GM19240 (cell line): ENCODE measurements around the gene TECTB.
"Not testable (repeated sequence)": the region's sequence is repeated elsewhere in the genome, so short reads cannot be mapped to it uniquely, and the experiment has no call there.

Source experiments
- DNase-seq: peaks from one replicate; pipeline ENCODE4 v3.0.0; 2011; ENCODE audit warnings: low spot score; ENCODE audit not compliant: insufficient read length

The TECTB gene

DNA sequence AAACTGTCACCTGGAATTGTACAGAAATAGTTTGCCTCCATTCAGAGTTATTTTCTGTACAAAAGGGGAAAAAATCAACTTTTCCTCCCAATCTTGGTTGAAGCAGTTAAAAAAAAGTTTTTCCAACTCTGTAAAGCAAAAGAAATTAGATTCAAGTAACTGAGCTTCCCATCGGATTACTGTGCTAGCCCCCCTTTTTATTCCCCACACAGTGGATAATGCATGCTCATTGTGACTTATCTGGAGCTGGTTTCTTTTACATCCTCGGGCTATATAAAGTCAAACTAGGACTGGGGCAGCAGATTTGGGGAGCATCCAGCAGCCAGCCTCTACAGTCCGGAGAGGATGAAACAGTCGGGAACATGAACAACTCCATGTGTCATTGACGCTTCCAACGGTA, at the start of gene TECTB:
Gene TECTB (plus strand): TSS at position 301 of the 400 bp plus-strand sequence. CDS start 335 bp downstream, outside the sequence.
- no peak for DNase-seq

DNA sequence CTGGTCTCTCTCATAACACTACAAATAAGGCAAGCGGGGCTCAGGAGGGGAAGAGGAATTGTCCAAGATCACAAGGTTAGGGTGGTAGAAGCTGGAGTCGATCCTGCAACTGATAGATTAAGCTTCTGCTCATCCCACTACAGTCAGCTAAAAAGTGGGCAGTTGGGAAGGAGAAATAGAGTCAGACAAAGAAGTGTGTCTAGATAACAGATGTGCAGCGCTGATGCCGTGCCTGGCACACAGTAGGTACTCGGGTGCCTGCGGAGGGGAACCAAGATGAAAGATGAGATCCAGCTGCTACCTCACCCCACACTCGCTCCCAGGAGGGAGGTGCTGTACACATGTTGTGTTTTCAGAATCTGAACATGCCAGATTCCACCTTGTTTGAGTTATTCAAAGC, 48.1 kb upstream of the TECTB start:
- DNase-seq: no peak

DNA sequence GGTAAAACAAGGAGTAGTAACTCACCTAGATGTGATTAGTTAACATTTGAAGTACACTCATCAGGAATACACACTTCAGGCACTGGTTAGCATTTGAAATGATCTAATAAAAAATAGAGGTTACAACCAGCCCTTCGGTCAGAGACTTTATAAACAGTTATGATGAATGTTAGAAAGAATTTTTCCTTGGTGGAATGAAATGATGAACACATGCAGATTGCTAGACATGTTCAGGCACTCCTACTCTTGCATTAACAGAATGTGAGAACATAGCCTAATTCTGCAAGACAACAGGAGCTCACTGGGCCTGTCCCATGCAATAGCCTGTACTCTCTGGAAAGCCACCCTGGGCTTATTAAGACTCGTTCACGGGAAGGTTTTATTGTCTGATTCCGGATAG, 47.3 kb upstream of the TECTB start:
- no peak for DNase-seq

DNA sequence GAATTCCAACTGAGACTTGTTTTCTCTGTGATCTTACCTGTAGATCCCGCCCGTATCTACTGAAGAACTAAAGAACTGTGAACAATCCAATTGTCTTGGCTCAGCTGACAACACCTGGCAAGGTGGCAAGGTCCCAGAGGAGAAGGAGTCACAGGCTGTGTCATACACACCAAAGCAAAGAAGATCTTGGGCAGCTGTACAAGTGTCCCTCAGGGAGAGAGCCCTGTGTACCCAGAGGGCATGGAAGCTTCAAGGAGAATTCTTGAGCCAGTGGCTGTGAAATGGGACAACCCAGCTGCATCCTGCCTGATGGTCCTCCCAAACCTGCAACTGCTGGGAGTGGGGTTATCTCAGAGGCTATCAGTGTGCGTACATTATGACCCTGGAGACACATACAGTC, 46.7 kb upstream of the TECTB start:
- DNase-seq: no peak

DNA sequence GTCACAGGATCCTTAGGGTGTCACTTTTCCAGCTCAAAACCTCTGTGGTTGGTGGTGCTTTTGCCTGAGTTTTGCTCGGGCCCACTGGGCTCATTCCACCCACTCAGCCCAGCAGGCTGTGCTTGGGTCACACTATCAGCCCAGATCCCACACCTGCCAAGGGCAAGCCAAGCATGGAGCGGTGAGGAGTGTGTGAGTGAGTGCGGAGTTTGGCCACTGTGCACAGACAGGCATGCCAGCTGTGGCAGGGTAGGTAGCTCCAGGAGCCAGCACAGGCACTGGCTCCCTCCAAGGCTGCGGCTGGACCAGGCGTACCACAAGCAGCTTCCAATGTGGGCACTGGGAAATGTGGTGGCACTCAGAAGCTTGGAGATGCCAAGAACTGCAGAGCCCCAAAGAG, 43.9 kb upstream of the TECTB start:
- no peak for DNase-seq

DNA sequence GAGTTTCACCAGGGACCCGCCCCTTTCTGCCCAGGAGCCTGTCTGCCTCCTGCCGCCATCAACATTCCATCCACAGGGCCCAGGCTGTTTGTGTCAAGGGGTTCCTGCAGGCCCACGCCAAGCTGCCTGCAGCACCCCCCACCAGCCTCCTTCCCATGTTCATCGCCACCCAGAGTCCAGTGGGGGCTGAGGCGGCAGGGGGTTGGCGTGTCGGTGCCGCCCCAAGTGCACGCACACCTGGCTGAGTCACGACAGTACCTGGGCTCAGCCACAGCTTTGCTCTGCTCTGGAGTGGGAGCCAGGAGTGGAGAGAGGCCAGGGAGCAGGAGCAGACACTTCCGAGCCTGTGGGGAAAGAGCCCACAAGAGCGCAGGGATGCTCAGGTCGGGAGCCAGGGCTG, 42.8 kb upstream of the TECTB start:
- DNase-seq: no peak

DNA sequence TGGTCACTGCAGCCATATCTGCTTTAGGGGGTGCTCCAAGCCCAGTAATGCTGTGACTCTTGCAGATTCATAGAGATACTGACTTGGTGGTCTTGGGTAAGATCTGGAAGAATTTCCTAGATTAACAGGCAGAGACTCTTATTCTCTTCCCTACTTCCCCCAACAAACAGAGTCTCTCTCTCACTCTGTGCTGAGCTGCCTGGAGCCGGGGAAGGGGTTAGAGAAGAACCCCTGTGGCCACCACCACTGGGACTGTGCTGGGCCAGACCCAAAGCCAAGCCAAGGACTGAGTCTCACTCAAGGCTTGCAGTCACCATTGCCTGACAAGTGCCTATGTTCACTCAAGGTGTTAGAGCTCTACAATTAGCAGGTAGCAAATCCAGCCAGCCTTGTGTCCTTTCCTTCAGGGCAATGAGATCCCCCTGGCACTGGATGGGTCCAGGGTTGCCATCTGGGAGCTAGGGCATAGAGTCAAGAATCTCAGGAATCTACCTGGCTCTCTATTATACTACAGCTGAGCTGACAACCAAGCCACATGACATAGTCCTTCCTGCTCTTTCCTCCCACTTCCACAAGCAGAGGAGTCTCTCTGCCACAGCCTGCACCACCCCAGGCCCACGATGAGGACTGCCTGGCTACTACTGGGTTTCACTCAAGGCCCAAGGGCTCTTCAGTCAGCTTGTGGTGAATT, 41.4 kb upstream of the TECTB start:
- no peak for DNase-seq

GRCh38 chr10:112242769-112243168, 40.4 kb upstream of the TECTB start:
- DNase-seq: no peak

GRCh38 chr10:112243713-112244112, 39.5 kb upstream of the TECTB start:
- no peak for DNase-seq

DNA sequence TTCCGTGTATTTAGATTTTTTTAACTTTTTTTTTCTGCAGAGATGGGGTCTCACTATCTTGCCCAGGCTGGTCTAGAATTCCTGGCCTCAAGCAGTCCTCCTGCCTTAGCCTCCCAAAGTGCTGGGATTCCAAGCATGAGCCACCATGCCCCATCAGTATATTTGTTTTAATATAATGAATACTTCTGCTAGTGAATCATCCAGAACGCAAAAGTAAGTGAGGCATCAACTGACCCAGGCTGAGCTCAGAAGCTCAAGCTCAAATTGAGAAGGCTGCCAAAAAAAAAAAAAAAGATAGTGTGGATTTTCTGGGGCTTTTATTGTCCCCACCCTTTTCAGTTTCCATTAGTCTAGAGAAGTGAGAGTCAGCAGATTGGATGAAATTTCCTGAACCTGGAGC, 39.0 kb upstream of the TECTB start:
- DNase-seq: no peak

DNA sequence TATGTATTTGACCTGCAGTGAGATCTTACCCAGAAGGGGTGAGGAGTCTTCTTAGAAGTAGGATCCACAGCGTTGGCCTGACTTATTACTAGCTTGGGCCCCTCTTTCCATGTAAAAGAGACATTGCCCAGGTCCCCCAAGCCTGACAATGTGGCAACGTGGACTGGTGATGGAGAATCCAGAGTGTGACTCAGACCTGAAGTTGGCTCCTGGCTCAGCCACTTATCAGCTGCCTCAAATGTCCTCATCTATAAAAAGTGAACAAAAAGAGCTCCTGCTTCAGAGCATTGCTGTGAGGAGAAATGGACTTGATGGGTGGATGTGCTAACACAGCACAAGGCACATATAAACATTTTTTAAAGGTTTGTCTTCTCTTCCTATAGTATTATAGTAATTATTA, 35.4 kb upstream of the TECTB start:
- no peak for DNase-seq

- DNase-seq: no peak
Measured at GRCh38 chr10:112248584-112249295, 34.5 kb upstream of the TECTB start.

DNA sequence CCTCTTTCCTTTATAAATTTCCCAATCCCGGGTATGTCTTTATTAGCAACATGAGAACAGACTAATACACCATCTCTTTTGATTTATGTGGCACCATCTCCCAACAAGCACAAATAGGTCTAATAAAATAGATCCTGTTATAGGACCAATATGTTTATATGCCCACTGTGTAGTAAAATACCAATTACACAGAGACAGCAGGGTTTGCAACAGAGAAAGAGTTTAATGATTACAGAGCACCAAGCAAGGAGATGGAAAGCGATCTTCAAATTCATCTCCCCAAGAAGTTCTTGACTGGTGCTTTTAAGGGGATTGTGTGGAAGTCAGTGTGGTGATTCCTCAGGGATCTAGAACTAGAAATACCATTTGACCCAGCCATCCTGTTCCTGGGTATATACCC, 33.5 kb upstream of the TECTB start:
- no peak for DNase-seq

DNA sequence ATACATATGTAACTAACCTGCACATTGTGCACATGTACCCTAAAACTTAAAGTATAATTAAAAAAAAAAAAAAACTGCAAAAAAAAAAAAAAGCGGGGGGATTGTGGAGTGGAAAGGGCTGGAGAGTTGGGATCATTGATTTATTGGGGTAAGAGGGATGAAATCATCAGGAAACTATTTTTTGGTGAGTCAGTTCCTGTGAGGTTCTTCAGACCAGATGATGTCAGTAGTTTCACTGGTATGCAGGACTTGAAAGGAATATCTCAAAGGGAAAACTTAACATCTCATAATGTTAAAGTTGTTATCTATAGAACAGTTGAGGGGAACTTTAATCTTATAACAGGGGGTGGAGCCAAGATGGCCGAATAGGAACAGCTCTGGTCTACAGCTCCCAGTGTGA, 32.6 kb upstream of the TECTB start:
- no peak for DNase-seq

- not testable (repeated sequence) for DNase-seq
Measured at GRCh38 chr10:112251238-112251637, 32.0 kb upstream of the TECTB start.

DNA sequence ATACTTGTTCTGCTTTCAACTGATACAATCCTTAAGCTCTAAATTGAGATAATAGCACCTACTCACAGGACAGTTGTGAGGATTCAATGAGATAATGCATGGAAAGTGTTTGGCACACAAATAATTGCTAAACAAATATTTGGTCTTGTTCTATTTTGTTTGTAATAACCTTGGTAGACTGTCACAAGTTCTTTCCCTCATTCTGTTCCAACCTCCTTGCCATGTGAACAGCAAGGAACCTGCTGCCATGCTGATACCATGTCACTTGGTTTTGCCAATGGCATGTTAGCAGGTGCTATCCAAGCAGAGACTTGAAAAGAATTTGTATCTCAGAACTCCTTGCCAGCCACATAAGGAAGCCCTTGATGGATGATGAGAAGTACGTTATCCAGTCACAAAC, 24.8 kb upstream of the TECTB start:
- DNase-seq: no peak

- DNase-seq: no peak
Measured at GRCh38 chr10:112259688-112260087, 23.5 kb upstream of the TECTB start.

GRCh38 chr10:112260831-112261230, 22.4 kb upstream of the TECTB start:
- DNase-seq: no peak

DNA sequence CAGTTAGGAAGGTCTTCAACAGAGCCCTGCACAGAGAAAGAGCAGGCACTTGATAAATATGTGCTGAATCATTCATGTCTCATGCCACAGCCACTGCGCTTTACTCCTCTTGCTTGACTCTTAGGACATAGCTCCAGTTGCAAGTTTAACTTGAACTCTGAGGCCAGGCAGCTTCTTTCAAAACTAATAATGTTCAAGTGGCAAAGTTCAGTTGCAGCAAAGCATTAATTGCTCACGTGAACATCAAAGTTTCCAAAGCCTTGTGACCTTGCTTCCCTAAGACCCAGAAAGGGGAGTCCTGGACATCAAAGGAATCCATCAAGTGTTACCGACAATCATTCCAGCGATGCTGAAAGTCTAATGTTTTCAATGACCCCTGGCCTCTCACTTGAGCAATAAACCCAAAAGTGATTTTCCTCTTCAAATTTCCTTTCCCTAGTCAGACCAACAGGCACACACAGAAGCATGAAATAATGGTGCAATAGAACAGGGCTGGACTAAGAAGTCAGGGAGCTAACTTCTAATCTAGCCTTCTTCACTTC, 21.8 kb upstream of the TECTB start:
- DNase-seq: no peak

DNA sequence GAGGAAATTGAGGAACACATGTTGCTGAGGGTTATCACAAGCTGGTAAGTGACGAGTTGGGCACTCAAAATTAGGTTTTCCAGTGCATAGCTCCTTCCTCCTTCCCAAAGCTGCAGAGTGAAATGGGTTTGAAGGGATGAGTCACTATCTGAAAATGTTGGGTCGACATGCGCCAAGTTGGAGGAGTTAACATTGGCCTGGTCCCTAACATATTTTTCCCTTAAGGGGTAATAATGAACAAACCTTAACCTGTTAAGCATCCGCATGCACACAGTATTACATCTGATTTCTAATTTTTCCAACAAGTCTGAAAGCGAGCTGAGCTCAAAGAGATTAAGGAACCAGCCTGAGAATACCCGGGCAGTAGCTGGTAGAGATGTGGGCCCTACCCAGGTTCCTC, 20.7 kb upstream of the TECTB start:
- DNase-seq: no peak

DNA sequence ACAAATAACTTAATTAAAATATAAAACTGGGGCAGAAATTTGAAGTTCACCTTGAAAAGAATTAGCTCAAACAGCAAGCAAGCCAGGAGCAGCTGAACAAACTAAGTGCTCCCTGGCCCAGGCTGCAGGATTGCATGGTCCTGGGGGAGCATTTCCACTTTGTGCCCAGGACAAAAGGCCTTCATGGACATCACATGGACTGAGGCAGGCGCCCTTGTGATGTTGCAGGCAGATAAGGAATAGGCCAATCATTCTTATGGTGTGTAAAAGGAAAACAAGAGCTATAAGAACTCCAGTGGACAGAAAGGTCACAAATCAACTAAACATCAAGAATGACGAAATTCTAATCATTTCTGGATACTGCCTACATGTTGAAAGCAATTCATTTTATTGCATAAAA, 17.5 kb upstream of the TECTB start:
- no peak for DNase-seq

GRCh38 chr10:112269266-112269665, 13.9 kb upstream of the TECTB start:
- DNase-seq: no peak

DNA sequence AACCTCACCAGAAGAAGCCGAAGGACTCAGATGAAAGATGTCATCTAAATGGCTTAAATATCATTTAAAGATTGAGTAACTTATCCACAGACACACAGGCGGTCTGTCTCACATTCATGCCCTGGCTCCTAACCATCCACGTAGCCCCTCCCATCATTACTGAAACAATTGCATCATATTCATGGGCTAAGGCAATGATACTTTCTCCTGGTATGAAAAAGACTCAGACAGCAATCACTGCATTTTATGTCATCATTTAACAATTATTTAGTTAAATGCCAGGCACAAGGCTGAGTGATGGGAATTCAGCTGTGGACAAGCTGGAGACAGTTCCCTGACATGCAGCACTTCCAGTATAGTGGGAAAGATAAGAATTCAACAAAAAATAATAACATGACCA, 11.2 kb upstream of the TECTB start:
- DNase-seq: no peak
